G401 (cell line): Measurements from ENCODE around the gene WDFY2. TPM values are rescaled to one million over a fixed set of nuclear protein-coding genes. Genes with fewer than 3 reads are reported as not detected.
A peak's percentile ranks its signal among the peaks of the same experiment; 100 is the strongest.
"Not testable (repeated sequence)": the region's sequence is repeated elsewhere in the genome, so short reads cannot be mapped to it uniquely, and the experiment has no call there.

Source experiments
- DNase-seq: peaks from one replicate; pipeline ENCODE4 v3.0.0-alpha.2; 2015; ENCODE audit warnings: low spot score
- in situ Hi-C: cut with HindIII; loops from 2 replicates; pipeline ENCODE4 v1.10.0; 2016; ENCODE audit warnings: low sequenced_read_pairs, mixed read lengths
- total RNA-seq: library from RNA; depleted of rRNA; stranded (reverse); fragments of >200 nt; shearing (Covaris generic); gene quantifications from 2 replicates; pipeline ENCODE4 v1.2.3, GENCODE V29; 2014

WDFY2 gene
- total RNA-seq, 1 experiment from 2014 or later: 4.1 TPM

DNA sequence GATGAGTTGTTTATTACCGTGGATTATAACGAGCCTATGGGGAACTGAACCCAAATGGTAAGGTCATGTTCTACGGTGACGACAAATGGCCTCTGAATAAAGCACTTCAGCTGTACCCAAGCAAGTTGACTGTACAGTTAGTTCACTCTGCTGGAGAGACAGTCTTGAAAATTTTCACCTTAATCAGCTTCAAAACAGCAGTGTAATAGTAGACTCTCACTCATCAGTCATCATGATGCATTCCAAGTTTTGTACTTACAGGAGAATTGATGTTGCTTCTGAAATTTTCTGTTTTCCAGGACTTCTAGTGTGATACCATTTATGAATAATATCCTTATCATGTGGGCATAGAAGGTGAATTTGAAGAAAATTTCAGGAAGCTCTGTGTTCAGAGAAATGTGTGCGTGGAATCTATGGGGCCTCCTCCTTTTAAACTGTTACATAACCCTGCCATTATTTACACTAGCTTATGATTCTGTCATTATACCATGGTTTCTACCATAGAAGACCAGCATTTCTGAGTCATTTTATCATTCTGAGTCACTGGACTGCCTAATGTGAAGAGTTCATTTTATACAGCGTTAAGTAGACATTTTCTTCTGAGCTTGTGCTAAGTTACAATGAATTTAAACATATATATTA lies 96.9 kb downstream of the WDFY2 start:
- no peak for DNase-seq
- in situ Hi-C loops: no loop called here

DNA sequence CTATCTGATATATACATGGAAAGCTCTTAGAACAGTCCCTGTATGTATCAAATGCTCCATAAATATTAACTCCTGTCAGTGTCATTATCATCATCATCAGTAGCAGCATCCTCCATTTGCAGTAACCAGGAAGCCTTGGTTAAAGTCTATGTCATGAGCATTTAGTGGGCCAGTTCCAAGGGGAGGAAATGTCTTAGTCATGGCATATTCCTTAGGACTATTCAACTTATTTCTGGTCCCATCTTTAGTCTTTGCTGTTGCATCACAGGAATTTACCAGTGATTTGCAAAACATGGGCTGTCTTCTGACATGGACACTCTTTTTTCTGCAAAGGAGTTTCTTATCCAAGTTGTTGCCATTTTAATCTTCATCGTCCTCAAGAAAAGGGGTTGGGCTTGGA lies 98.4 kb downstream of the WDFY2 start:
- in situ Hi-C loops: no loop called here
- DNase-seq: no peak

DNA sequence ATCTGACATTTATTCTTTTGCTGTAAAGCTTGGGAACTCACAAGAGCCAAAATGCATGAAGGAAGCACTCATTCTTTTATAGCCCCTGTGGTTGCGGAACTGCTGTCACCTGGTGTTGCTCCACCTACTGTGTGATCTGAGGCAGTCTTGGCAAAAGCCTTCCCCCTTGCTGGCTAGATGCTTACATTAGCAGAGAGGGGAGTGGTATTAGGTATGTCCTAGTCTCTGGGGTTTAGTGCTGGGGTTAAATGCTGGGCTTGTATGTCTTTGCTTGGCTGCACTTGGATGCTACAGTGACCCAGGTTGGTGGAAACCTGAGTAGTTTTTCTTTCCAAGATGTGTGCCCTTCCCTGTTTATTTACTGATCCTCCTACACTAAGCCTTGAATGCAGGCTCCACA lies 99.3 kb downstream of the WDFY2 start:
- peak; percentile 24 for DNase-seq
- in situ Hi-C loops: no loop called here

DNA sequence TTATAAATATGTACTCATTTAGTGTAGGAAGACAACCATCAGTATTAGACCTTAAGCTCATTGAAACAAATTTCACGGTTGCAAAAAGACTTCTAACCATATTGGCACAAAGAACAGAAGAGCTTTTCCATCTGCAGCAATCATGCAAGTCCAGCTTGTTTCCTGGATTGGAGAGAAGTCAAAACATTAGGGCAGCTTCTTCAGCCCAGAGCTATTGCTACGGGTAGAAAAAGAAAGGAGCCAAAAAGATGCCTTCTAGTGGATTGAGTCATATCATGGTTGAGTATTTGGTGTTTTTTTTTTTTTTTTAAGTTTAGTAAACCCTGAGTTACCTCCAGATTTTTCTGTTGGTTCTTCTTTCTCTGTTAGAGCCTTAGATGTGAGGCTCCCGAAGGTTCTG lies 99.8 kb downstream of the WDFY2 start:
- peak; percentile 70 for DNase-seq
- in situ Hi-C loops: no loop called here

DNA sequence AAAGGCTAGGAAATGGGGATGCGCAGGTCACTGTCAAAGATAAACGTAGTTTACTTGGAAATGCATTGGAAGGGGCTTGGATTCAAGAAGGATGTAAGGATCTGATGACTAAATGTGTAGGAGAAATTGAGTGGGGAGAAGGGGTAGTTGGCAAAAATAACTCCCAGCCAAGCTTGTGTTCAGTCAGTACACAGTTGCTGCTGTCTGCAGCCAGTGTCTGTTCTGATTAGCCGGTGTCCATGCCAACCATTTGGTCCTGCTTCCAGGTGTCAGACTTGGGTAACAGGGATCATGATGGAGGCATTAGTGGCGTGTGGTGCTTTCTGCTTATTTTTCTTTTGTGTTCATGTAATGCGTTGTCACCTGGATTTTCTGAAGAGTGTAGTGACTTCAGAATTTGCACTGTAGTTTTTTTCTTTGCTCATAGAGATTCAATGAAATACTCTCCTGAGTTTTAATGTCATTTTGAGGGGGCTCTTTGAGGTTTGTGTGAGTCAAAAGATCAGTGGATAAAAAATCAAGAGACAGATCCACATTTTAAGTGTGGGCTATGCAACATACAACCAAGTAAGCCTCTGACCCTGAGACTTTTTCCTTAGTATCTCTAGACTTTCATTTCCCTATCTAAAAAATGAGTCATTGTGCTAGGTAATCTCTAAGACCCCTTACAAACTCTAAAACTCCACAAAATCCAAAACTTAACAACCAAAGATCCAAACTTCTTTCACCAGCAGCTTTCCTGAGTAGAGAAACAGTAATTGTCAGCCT lies 103.9 kb downstream of the WDFY2 start:
- in situ Hi-C loops: no loop called here

DNA sequence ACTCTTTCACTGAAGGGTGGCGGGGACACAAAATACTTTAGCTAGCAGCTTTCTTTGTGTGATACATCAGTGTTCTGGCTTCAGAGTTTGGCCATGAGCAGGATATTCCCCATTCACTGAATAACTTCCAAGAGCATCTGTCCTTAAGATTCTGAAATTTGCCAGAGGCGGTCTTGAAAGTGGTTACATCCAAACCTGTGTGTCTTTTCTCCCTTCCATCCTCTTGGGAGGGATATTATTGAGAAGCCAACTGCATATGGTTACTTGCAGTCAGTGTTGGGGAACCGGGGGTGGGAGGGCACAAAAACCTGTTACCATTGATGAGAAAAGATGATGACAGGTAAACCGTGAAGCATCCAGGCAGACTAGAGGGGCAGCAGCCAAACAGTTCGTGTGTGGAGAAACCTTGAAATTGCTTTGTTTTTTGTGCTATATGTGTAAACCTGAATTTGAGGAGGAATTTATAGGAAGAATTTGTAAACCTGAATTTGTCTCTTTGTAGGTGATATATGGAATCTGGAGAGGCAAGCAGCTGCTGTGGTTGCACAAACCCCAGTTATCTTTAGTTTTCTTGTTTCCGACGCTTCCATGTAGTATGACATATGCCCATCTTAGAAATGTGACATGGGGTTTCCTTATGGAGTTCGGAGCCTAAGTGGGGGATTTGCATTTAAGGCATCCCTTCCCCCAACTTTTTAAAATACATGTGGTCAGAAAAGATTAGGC lies 104.8 kb downstream of the WDFY2 start:
- DNase-seq: no peak
- in situ Hi-C loops: no loop called here

More for the DNA sequence above, 103.9 kb downstream of the WDFY2 start:
- peak; percentile 22 for DNase-seq

DNA sequence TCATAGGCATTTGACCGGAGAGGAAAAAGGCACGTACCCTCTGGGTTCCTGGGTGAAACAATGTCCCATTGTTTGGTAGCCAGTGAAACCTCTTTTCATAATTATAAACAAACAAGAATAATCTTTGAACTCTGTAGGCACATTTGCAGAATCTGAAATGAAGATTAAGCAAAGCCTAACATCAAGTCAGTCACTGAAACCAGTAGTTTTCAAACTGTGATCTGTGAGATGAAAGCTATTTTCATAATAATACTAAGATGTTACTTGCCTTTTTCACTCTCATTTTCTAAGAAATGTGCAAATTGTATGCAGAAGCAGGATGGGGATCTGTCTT lies 105.4 kb downstream of the WDFY2 start:
- no peak for DNase-seq
- in situ Hi-C loops: no loop called here

DNA sequence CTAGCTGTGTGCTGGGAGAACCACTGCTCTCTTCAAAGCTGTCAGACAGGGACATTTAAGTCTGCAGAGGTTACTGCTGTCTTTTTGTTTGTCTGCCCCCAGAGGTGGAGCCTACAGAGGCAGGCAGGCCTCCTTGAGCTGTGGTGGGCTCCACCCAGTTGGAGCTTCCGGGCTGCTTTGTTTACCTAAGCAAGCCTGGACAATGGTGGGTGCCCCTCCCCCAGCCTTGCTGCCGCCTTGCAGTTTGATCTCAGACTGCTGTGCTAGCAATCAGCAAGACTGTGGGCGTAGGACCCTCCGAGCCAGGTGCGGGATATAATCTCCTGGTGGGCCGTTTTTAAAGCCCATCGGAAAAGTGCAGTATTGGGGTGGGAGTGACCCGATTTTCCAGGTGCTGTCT lies 111.4 kb downstream of the WDFY2 start:
- DNase-seq, in situ Hi-C loops: not testable (repeated sequence)

DNA sequence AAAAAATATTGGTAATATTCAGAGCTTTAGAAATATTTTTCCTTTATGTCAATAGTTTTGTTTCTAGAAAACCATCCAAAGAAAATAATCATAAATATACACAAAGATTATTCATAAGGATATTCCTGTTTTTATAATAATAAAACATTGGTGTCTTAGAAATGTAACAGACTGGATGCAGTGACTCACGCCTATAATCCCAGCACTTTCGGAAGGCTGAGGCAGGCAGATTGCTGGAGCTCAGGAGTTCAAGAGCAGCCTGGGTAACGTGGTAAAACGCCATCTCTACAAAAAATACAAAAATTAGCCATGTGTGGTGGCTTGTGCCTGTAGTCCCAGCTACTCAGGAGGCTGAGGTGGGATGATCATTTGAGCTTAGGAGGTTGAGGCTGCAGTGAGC lies 112.9 kb downstream of the WDFY2 start:
- in situ Hi-C loops: no loop called here
- no peak for DNase-seq

DNA sequence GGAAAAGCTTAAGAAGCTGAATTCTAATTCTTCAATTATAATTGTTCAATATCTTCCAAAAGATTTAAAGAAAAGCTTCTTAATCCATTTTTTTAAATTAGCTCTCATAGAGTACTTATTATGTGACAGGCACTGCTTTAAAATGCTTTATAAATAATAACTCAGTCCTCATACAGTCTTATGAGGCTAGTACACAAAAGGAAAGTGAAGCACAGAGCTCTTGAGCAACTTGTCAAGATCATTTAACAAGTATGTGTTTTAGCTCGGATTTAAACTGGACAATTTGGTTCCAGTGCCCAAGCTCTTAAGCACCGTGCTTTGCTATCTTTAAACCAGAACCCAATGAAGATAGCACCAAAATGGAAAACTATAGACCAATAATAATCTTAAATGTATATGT lies 113.6 kb downstream of the WDFY2 start:
- in situ Hi-C loops: no loop called here
- DNase-seq: no peak

DNA sequence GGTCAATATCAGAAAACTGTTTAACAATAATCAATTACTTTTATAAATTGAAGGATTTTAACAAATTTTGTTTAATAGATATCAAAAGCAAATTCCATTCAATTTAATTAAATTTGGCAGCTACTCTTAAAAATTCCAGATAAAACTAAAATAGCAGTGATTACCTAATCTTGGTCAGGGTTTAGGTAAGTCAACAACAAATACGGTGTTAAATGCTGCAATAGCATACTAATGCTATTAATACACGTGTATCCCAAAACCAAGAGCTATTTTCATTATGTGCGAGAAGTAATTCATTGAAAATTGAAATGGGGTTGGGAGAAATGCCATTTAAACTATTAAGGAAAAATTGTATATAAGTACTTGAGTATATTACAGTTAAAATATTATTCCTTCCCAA lies 114.1 kb downstream of the WDFY2 start:
- in situ Hi-C loops: no loop called here

DNA sequence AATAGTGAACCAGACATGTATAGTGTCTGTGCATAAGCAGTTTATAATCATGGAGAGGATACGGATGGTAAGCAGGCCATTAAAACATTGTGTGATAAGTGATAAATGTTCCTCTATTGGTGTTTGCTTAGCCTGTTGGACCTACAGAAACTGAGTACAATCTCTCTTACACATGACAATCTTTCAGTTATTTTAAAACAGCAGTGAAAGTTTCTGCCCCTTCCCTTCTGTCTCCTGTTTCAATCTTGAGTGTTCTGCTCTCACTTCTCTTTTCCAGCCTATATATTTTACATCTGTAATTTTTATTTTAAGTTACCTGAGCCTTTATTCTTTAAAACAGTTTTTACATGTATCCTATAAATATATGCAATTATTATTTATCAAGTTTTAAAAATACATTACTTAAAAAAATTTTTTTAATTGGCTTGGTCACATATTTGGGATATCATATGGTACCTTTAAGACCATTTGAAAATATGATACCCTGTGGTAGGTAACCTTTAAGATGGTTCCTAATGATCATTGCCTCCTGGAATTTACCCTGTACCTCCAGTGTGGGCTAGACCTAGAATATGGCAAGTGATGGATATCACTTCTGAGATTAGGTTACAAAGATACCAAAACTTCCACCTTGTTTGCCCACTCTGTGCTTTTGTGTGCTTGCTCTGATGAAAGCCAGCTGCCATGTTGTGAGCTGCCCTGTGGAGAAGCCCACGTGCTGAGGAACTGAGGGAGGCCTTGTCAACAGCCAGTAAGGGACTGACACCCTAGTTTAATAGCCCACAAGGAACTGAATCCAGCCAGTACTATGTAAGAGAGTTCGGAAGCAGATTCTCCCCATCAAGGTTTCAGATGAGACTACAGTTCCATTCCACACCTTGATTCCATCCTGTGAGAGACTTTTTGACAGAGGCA lies 120.4 kb downstream of the WDFY2 start:
- no peak for DNase-seq
- in situ Hi-C loops: no loop called here

More for the DNA sequence above, 114.1 kb downstream of the WDFY2 start:
- DNase-seq: no peak

DNA sequence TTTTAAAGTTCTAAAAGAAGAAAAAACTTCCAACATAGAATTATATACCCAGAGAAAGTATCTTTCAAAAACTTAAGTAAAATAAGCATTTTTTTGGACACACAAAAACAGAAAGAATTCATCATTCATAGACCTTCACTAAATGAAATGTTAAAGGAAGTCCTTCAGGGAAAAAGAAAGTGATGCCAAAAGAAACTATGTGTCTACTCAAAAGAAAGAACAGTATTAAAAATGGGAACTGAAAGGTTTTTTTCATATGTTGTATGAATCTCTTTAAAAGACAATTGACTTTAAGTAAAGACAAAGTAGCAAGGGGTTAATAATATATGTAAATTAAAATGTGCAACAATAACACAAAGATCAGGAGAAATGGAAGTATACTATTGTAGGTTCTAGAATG lies 123.2 kb downstream of the WDFY2 start:
- no peak for DNase-seq
- in situ Hi-C loops: no loop called here

DNA sequence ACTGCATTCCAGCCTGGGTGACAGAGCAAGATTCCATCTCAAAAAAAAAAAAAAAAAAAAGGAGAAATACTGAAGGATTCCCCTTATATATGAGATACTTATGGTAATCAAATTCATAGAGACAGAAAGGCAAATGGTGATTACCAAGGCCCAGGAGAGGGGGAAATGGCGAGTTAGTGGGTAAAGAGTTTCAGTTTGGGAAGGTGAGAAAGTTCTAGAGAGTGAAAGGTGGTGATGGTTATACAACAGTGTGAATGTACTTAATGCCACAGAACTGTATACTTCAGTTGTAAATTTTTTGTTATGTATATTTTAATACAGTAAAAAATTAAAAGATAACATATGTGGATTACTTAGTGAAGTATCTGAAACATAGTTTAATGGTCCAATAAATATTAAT lies 129.5 kb downstream of the WDFY2 start:
- in situ Hi-C loops: no loop called here
- no peak for DNase-seq

DNA sequence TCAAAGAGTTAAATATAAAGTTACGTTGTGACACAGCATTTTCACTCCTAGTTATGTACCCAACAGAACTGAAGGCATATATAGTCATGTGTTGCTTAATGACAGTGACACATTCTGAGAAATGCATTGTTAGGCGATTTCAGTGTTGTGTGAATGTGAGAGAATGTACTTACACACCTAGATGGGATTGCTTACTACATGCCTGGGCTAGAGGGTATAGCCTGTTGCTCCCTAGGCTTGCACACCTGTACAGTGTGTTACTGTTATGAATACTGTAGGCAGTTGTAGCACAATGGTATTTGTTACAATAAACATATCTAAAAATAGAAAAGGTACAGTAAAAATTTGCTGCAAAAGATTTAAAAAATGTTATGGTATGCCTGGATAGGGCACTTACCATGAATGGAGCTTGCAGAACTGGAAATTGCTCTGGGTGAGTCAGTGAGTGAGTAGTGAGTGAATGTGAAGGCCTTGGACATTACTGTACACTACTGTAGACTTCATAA lies 130.5 kb downstream of the WDFY2 start:
- no peak for DNase-seq
- in situ Hi-C loops: no loop called here

DNA sequence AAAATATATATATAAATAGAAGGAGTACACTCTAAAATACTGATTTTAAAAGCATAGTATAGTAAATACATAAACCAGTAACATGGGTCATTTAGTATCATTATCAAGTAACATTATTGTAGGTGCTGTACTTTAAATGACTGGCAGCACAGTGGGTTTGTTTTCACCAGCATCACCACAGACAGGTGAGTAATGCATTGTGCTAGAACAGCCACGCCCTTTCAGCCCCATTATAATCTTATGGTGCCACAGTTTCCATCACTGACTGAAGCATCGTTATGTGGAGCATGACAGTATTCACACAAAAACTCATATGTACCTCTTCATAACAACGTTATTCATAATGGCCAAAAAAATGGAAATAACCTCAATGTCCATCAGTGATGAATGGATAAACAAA lies 131.4 kb downstream of the WDFY2 start:
- no peak for DNase-seq
- in situ Hi-C loops: no loop called here

DNA sequence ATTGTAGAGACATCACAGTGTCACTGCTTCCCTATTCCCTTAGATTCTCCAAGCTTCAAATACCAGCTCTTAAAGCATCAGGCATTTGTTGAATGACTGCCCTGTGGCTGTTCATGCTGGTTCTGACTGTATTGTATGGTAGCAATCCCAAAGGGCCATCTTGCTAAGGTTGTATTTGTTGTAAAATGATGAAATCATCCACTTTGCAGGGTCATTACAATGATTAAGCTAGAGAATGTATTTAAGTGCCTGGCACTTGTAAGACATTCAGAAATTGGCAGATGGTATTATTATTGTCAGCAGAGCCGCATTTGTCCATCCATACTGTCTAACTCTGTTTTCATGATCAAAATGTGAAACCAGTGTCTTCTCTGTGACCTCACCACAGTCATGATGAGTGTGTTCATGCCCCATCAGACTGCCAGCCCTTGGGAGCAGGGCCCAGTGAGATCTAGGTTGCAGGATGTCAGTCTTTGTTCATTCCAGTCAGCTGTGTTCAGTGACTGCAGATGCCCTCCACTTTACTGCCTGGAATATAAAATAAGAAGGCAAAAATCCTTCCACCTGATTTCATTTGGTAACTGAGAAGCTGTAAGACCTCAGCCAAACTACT lies 133.6 kb downstream of the WDFY2 start:
- DNase-seq: peak; percentile 30
- in situ Hi-C loops: no loop called here

DNA sequence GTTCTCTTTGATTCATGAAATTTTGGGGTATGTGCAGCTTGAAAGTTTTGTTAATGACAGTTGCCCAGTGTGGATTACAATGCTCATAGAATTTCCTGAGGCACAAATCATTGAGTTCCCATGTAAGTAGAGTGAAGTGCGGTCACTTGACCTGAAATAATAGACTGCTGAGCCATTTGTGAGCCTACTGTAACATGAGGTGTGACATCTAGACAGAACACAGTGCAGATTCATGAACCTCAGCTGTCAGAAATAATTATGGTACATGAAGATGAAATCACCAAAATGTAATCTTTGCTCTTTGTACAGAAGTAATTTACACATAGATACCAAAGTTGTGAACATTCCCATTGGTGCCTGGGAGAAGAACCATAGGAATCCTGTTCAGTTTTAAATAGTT lies 135.1 kb downstream of the WDFY2 start:
- in situ Hi-C loops: no loop called here
- DNase-seq: no peak

DNA sequence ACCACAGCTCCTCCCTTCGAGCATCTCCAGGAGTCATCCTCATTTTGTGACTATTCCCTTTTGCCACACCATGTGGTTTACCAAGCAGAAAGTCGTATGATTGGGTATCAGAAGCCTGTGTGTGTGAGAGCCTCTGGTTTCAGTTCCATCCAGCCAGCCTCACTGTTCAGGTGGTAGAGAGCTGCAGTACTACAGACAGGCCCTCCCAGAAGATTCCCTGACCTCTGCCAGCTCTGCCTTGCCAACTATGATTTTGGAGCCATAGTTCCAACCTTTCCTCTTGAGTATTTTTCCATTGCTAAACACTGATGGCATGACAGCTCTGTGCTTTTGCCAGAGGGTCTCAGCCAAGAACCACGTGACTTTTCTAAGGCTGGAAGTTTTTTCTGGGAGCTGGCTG lies 137.2 kb downstream of the WDFY2 start:
- peak; percentile 60 for DNase-seq
- in situ Hi-C loops: no loop called here
